ENCODE data around the gene CFAP100.

The CFAP100 gene

DNA sequence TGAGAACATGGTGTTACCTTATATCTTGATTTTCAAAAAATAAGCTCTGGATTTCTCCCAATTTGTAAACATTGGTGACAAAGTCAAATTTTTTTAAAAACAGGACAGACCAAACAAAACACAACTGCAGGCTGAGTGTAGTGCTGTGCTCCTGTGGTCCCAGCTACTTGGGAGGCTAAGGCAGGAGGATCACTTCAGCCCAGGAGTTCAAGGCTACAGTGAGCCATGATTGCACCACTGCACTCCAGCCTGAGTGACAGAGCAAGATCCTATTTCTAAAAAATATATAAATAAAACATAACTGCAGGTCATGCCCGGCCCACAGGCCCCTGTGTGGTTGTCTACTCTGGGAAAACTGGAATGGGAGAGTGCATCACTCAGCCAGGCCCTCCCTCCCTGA lies 84.9 kb downstream of the CFAP100 start:
- no peak for DNase-seq (ENCODE audit: low spot score)

DNA sequence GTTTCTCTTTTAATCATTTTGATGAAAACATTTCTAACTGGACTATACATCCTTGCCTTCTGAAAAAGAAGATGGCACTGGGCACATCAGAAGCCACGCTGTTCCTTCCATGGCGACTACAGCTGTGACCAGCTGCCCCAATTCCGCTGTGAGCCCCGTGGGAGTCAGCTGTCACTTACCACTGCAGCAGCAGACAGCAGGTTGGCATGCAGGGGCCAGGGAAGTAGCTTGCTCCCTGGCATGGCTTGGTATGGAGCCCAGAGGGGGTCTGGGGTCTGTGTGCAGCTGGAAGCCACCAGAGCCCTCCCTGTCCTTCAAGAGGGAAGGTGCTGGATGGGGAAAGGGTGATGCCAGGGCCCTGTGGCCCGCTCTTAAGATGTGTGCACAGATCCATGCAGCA lies 85.5 kb downstream of the CFAP100 start:
- no peak for DNase-seq (ENCODE audit: low spot score)

DNA sequence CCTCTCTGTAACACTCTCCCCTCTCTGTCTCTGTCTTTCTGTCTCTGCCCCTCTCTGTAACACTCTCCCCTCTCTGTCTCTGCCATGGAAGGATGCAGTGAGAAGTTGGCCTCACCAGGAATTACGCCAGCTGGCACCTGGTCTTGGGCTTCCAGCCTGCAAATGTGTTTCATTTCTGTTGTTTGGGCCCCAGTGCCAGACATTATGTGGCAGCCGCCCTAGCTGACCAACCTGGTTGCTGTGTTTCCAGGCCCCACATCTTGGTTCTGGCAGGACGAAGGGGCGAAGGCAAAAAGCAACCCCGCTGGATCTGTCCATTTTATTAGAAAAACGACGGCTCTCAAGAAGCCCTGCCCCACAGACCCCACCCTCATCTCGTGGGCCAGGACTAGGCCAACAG lies 86.2 kb downstream of the CFAP100 start:
- no peak for DNase-seq (ENCODE audit: low spot score)

DNA sequence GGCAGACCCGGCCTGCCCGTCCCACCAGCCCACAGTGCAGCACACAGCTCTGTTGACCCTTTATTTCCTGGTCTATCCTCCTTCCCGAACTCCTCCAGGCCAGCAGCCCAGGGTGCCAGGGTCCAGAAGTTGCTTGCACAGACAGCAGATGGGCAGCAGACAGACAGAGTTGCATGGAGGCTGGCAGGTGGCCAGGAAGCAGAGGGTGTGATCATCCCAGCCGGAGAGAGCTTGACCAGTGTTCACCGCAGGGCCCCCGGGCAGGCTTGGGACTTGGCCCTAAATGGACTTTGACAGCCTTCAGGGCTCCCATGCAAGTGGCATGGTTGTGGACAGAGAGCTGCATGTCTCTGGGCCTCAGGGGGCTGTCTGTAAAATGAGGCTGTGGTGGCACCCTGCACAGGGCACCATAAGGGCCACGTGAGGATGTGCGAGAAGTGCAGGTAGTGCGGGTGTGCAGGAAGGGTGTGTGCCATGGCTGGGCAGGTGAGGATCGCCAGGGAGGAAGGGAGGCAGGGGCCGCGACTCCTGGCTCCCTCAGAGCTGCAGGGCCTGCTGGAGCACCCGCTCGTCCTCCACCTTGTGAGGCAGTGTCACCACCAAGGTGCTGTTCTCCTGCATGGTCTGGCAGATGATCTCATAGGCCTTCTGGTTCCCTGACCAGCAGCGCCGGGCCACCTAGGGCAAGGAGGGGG lies 87.2 kb downstream of the CFAP100 start:
- no peak for DNase-seq (ENCODE audit: low spot score)

DNA sequence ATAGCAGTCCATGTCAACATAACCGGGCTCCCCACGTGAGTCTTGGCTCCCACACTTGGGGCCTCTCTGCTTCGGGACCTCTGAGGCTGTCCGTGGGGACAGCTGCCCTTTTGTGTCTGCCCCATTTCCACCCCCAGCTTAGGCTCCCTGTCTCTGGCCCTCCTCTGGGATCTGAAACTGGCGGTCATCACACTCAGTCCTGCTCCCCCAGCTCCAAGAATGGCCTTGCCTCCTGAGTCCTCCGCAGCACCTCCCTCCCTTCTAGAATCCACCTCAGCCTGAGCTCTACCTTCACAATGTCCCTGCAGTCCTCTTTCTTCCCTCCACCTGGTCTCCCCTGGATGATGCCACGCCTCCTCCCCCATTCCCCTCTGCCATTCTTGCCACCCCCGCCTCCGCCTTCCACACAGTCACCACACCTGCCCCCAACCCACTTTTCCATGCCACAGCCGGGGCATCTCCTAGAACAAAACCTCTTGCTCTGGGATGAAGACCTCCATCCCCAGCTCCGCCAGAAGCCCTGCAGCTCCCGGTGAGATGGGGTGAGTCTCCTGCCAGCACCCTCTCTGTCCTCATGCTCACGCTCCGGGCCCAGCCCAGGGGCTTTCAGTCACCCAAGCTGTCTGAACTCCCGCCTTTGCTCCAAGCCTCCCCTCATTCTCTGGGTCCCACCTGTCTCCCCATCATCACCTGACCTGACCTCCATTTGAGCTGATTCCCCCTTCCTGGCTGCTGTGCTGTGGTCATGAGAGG lies 88.0 kb downstream of the CFAP100 start:
- DNase-seq (ENCODE audit: low spot score) = no peak

DNA sequence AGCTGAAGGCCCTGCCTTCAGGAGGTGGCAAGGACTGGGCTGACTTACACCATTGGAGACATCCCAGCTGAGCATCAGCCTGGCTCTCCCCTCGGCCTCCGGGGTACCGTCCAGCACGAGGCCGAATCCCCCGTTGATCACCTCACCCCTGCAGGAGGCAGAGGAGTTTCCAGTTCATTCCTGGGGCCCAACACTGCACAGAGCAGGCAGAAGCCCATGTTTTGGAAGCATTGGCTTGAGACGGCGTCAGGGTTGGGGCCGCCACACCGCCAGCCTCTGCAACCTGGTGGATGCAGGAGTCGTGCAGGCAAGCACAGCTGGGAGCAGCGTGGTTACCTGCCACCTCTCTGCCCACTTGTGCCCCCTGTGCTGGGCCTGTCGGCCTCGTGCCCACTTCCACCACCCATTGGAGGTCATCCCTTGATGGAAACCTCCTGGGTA lies 88.6 kb downstream of the CFAP100 start:
- no peak for DNase-seq (ENCODE audit: low spot score)

DNA sequence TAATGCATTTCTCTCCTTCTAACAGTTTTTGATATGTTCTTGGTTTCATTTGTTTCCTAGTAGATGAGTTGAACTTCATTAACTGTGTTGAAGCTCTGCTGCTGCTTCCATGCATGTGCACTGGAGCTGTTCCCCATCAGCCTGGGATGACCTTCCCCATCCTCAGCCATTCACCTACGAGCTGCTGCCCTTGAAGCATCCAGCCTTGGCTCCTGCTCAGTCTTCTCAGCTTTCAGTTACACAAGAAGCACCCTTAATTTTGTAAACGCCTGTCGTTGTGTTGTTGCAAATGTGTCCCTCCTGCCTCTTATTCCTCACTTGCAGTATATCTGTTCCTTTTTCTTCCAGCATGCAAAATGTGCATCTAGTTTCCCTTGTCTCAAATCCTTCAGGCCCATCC lies 89.4 kb downstream of the CFAP100 start:
- no peak for DNase-seq (ENCODE audit: low spot score)

DNA sequence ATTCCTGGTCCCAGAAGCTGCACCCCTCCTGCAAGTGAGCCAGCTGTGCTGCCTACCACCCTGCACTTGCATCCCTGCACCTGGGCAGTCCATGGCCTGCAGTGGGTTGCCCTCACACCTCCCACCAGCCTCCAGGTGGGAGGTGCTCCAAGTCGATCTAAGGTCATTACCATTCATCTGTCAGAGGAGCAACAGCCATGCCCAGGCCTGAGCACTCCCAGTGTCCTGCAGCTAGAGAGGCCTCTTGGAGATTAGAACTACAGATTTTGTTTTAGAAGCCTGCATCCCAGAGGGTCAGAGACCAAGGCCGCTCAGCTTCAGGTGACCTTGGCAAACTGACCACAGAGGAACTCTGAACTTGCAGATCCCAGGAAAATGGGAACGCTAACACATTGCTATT lies 90.0 kb downstream of the CFAP100 start:
- DNase-seq (ENCODE audit: low spot score) = no peak

DNA sequence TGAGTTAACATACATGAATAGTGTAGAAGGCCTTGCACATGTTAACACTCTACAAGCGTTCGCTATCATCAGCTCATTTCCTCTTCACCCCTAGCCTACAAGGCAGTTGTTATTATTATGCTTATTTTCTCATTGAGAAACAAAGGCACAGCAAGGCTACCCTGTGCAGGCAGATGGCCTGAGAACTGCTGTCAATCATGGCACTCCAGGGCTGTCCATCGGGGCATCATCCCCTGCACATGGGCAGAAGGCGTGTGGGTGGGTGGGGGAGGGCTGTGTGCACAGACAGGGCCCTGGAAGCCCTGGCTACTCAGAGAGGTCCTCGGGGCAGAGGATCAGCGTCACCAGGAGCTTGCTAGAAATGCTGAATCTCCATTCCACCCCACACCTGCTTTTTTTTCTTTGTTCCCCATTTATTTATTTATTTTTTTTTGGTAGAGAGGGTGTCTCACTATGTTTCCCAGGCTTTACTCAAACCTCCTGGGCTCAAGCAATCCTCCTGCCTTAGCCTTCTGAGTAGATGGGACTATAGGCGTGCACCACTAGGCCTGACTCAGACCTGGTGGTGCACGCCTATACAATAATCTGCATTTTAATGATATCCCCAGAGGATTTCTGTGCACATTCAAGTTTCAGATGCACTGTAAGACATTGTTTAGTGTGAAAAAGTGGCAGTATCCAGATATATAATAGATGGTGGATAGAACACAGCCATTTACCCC lies 90.6 kb downstream of the CFAP100 start:
- no peak for DNase-seq (ENCODE audit: low spot score)

DNA sequence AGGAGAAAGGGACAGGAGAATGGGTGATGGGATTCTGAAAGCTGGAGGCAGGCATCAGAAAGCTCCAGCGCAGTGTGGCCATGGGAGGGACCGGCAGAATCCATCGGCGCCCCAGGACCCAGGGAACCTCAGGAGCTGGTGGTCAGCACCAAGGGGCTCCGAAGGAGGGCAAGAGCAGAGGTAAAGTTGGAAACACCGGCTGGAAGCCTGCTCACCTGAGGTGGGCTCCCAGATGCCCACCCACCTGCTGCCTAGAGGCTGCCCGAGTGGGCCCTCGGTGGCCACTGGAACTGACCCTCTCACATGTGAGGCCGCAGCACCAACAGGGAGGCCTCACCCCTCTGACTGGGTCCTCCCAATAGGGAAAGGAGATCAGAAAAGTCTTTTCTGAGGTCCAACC lies 91.2 kb downstream of the CFAP100 start:
- DNase-seq (ENCODE audit: low spot score) = no peak
